Adrenal gland (tissue), 5 donors: ENCODE measurements around the gene KCNJ4.

Experiments
- CTCF ChIP-seq, 6 experiments: fragments of 450-650 bp in 4 of 6; fragments of 200-600 bp in 2 of 6; sonication (generic) in 1 of 6; IDR thresholded peaks; 1 replicate in 5 of 6; 2 replicates in 1 of 6; pipeline versions ENCODE4 v1.5.1 to v1.8.0; 2016 to 2021; ENCODE audit warnings: antibody characterized with exemption in 6 of 6, mild to moderate bottlenecking in 2 of 6, moderate library complexity in 1 of 6
- POLR2A ChIP-seq, 2 donors: fragments of 450-650 bp; IDR thresholded peaks; one replicate each; pipeline ENCODE4 v1.6.1; 2017; ENCODE audit warnings: antibody characterized with exemption in 2 of 2, mild to moderate bottlenecking in 2 of 2, moderate library complexity in 1 of 2
- donor health status: DM: no; HTN: no; CAD: no.

- no peak for TF ChIP-seq CTCF (IDR thresholded peaks at IDR 0.05)
- TF ChIP-seq POLR2A (IDR thresholded peaks at IDR 0.05): no peak
Measured at GRCh38 chr22:38454353-38455075, 485 bp downstream of the KCNJ4 start.
